ENCODE measurements around the gene EFNA1.

EFNA1 gene

GRCh38 chr1:155079487-155080311 lies 48.0 kb upstream of the EFNA1 start (continued):
- TF ChIP-seq CTCF (tag by site-specific recombination; IDR thresholded peaks at IDR 0.05) = 0 out of 2 replicates have a peak, but pooled peaks have one; percentile 9
- TF ChIP-seq AEBP2 (tag by site-specific recombination; IDR thresholded peaks at IDR 0.05; ENCODE audit: borderline replicate concordance) = no peak
- TF ChIP-seq ZNF837 (tag by site-specific recombination; IDR thresholded peaks at IDR 0.05) = no peak
- no peak for TF ChIP-seq ZNF202 (tag by site-specific recombination; IDR thresholded peaks at IDR 0.05; ENCODE audit: borderline replicate concordance)
- peak; percentile 42; the same call in 1 of the 2 replicates for TF ChIP-seq ZNF449 (tag by site-specific recombination; IDR thresholded peaks at IDR 0.05)
- TF ChIP-seq KLF16 (tag by site-specific recombination; IDR thresholded peaks at IDR 0.05) = 0 out of 2 replicates have a peak, but pooled peaks have one; percentile 26
- no peak; the same call in 1 of the 2 replicates for TF ChIP-seq ZSCAN16 (tag by site-specific recombination; IDR thresholded peaks at IDR 0.05)
- TF ChIP-seq ZIC2 (tag by site-specific recombination; IDR thresholded peaks at IDR 0.05) = peak; percentile 75
- TF ChIP-seq ZNF692 (tag by site-specific recombination; IDR thresholded peaks at IDR 0.05) = 0 out of 2 replicates have a peak, but pooled peaks have one; percentile 12
- TF ChIP-seq ZNF610 (tag by site-specific recombination; IDR thresholded peaks at IDR 0.05; ENCODE audit: borderline replicate concordance) = no peak
- TF ChIP-seq ZBTB26 (tag by site-specific recombination; optimal IDR thresholded peaks at IDR 0.05) = peak; percentile 90
- TF ChIP-seq ZNF335 (tag by site-specific recombination; conservative IDR thresholded peaks at IDR 0.05) = peak; percentile 71; the same call in 1 of the 2 replicates
- TF ChIP-seq PATZ1 (tag by site-specific recombination; IDR thresholded peaks at IDR 0.05) = peak; percentile 48
- no peak for TF ChIP-seq ZNF24 (tag by site-specific recombination; IDR thresholded peaks at IDR 0.05)
- no peak for TF ChIP-seq YY2 (tag by site-specific recombination; IDR thresholded peaks at IDR 0.05)
- no peak for TF ChIP-seq ZBTB48 (tag by site-specific recombination; IDR thresholded peaks at IDR 0.05)
- TF ChIP-seq ZNF776 (tag by site-specific recombination; IDR thresholded peaks at IDR 0.05; ENCODE audit: borderline replicate concordance) = no peak
- TF ChIP-seq KLF10 (tag by site-specific recombination; IDR thresholded peaks at IDR 0.05) = no peak
- TF ChIP-seq ZEB2 (tag by site-specific recombination; IDR thresholded peaks at IDR 0.05) = no peak
- peak; percentile 98 for TF ChIP-seq ZBTB20 (tag by site-specific recombination; IDR thresholded peaks at IDR 0.05)
- no peak for TF ChIP-seq OVOL3 (tag by site-specific recombination; IDR thresholded peaks at IDR 0.05)
- TF ChIP-seq ZNF571 (tag by site-specific recombination; IDR thresholded peaks at IDR 0.05) = no peak
- no peak for TF ChIP-seq GLI4 (tag by site-specific recombination; IDR thresholded peaks at IDR 0.05)
- no peak for TF ChIP-seq ZNF518A (tag by site-specific recombination; conservative IDR thresholded peaks at IDR 0.05; ENCODE audit: low read depth)

Data from HEK293 (cell line).